Fibroblast of lung (primary cell): ENCODE measurements around the gene ZNF365.

Experiments
- EZH2 ChIP-seq: IDR thresholded peaks from 2 replicates; pipeline ENCODE4 v1.5.1; 2012; ENCODE audit warnings: low read length, control low read depth, mild to moderate bottlenecking; ENCODE audit errors: missing control alignments
- TF ChIP-seq, protein P1 (sequence below), 2 donors: IDR thresholded peaks in 1 of 2; conservative IDR thresholded peaks in 1 of 2; 1 replicate in 1 of 2; 2 replicates in 1 of 2; pipeline ENCODE4 v1.5.1; 2011 to 2012; ENCODE audit warnings: low read length in 2 of 2, control low read depth in 1 of 2, inconsistent platforms in 1 of 2, low read depth in 1 of 2, mild to moderate bottlenecking in 1 of 2

DNA sequence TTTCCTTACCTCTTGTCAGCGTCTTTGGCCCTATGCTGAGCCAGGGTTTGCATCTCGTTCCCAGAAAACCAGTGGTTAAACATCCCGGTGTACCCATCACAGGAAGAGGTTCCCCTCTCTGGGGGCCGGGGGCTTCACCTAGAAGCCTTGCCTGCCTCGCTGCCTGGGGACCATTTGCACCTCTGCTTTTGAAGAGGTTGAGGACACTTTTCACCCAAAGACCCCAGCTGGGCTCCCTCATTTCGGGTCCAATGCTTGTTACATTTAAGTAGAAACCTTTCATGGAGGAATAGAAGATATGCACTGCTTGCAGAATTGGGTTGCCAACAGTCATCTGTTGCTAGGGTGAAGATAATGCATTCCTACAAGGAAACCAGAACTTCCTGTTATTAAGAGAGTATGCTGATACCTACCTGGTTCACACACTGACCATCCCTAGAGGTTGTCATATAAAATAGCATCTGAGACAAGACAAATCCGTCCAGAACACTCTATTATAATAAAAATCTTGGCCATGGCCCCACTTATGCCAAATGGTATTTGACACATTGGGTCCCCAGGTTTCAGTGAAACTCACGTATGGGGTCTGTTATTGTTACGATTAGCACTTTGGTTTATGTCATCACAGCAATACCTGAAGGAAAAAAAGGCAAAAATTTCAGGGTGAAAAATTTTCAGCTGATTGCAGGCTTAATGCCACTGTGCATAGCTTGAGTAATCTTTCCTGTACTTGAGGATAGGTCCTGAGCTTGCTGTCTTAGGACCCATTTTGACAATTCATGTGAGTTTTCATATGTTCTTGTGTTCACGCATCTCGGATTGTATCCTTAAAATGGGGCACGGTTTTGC lies 917 bp downstream of the ZNF365 start:
- TF ChIP-seq EZH2: no peak
- TF ChIP-seq, protein P1, sequence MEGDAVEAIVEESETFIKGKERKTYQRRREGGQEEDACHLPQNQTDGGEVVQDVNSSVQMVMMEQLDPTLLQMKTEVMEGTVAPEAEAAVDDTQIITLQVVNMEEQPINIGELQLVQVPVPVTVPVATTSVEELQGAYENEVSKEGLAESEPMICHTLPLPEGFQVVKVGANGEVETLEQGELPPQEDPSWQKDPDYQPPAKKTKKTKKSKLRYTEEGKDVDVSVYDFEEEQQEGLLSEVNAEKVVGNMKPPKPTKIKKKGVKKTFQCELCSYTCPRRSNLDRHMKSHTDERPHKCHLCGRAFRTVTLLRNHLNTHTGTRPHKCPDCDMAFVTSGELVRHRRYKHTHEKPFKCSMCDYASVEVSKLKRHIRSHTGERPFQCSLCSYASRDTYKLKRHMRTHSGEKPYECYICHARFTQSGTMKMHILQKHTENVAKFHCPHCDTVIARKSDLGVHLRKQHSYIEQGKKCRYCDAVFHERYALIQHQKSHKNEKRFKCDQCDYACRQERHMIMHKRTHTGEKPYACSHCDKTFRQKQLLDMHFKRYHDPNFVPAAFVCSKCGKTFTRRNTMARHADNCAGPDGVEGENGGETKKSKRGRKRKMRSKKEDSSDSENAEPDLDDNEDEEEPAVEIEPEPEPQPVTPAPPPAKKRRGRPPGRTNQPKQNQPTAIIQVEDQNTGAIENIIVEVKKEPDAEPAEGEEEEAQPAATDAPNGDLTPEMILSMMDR (conservative IDR thresholded peaks at IDR 0.05 in 1 of 2, IDR thresholded peaks at IDR 0.05 in 1 of 2; ENCODE audit: low read depth in 1 of 2, low read length in 2 of 2): no peak
